Subcutaneous abdominal adipose tissue (tissue), 5 donors: ENCODE results near the gene NFASC.

Source experiments
- H3K27ac ChIP-seq: one replicate; pipeline ENCODE4 v1.7.0; 2013; ENCODE audit warnings: low read depth, mild to moderate bottlenecking, inconsistent platforms, low read length, moderate library complexity
- H3K27me3 ChIP-seq, 5 donors: one replicate each; pipeline ENCODE4 v1.7.0; 2013; ENCODE audit warnings: low read length in 5 of 5, inconsistent platforms in 1 of 5; ENCODE audit not compliant: control insufficient read depth in 5 of 5, insufficient read depth in 4 of 5
- H3K36me3 ChIP-seq, 5 donors: one replicate each; pipeline ENCODE4 v1.7.0; 2013; ENCODE audit warnings: low read length in 5 of 5; ENCODE audit not compliant: control insufficient read depth in 5 of 5, insufficient read depth in 5 of 5
- H3K4me1 ChIP-seq, 5 donors: one replicate each; pipeline ENCODE4 v1.7.0; 2013; ENCODE audit warnings: low read length in 5 of 5, mild to moderate bottlenecking in 3 of 5, moderate library complexity in 1 of 5; ENCODE audit not compliant: control insufficient read depth in 5 of 5, insufficient read depth in 5 of 5
- H3K4me3 ChIP-seq, 5 donors: one replicate each; pipeline ENCODE4 v1.7.0; 2013; ENCODE audit warnings: low read length in 5 of 5, low read depth in 1 of 5
- H3K9ac ChIP-seq, 5 donors: one replicate each; pipeline ENCODE4 v1.7.0; 2013; ENCODE audit warnings: low read length in 5 of 5, mild to moderate bottlenecking in 4 of 5, moderate library complexity in 3 of 5
- H3K9me3 ChIP-seq, 5 donors: one replicate each; pipeline ENCODE4 v1.7.0; 2013; ENCODE audit warnings: low read length in 5 of 5; ENCODE audit not compliant: control insufficient read depth in 5 of 5
- donor health status: healthy.
- donor health status: healthy.
- donor health status: healthy.
- donor health status: healthy.
- donor health status: healthy.

Gene NFASC

GRCh38 chr1:204961765-204962419, 91.2 kb downstream of the NFASC start:
- Histone ChIP-seq H3K36me3 (no peaks in the 10 kb centered on the region), H3K4me3 (no peak overlapping the region), H3K27me3 (peaks cover 0 to 10% (median under 1%) of the 10 kb centered on the region in 5 donors), H3K27ac (no peak overlapping the region), H3K9me3 (no peaks in the 10 kb centered on the region), H3K4me1 (peaks cover 0 to 15% (median 0%) of the 10 kb centered on the region in 5 donors), H3K9ac (no peak overlapping the region)

GRCh38 chr1:204962742-204963632, 92.3 kb downstream of the NFASC start:
- Histone ChIP-seq H3K36me3 (no peaks in the 10 kb centered on the region), H3K4me3 (no peak overlapping the region), H3K27me3 (peaks cover 4 to 20% (median 9%) of the 10 kb centered on the region in 5 donors), H3K4me1 (peaks cover 0 to 15% (median 0%) of the 10 kb centered on the region in 5 donors), H3K9ac (no peak overlapping the region), H3K9me3 (no peaks in the 10 kb centered on the region), H3K27ac (no peak overlapping the region)

GRCh38 chr1:204967451-204967850, 96.8 kb downstream of the NFASC start:
- Histone ChIP-seq H3K27me3 (peaks cover 12 to 39% (median 15%) of the 10 kb centered on the region in 5 donors), H3K9me3 (no peaks in the 10 kb centered on the region), H3K36me3 (no peaks in the 10 kb centered on the region), H3K4me3 (no peak overlapping the region), H3K4me1 (no peaks in the 10 kb centered on the region), H3K27ac (no peak overlapping the region), H3K9ac (no peak overlapping the region)

DNA sequence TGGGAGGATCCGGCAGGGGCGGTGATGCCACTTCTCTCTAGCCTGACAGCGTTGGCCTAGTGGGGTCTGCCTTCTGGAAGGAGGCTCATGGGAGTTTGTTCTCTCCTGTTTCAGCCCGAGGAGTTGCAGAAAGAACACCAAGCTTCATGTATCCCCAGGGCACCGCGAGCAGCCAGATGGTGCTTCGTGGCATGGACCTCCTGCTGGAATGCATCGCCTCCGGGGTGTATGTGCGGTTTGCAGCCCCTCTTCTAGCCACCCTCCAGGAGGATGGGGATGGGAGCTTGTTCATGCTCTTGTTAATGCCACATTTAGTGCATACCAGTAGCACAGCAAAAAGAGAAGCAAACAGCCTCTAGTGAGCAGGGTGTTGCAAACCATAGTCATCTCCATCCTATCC, 97.5 kb downstream of the NFASC start:
- Histone ChIP-seq H3K36me3 (no peaks in the 10 kb centered on the region), H3K27me3 (peaks cover 12 to 39% (median 15%) of the 10 kb centered on the region in 5 donors), H3K4me1 (no peaks in the 10 kb centered on the region), H3K9ac (no peak overlapping the region), H3K9me3 (no peaks in the 10 kb centered on the region), H3K4me3 (no peak overlapping the region), H3K27ac (no peak overlapping the region)

- Histone ChIP-seq H3K36me3 (no peaks in the 10 kb centered on the region), H3K4me3 (no peak overlapping the region), H3K27ac (no peak overlapping the region), H3K9me3 (no peaks in the 10 kb centered on the region), H3K4me1 (no peaks in the 10 kb centered on the region), H3K9ac (no peak overlapping the region), H3K27me3 (peaks cover 12 to 39% (median 16%) of the 10 kb centered on the region in 5 donors)
Observed at GRCh38 chr1:204968951-204969350, 98.3 kb downstream of the NFASC start.

DNA sequence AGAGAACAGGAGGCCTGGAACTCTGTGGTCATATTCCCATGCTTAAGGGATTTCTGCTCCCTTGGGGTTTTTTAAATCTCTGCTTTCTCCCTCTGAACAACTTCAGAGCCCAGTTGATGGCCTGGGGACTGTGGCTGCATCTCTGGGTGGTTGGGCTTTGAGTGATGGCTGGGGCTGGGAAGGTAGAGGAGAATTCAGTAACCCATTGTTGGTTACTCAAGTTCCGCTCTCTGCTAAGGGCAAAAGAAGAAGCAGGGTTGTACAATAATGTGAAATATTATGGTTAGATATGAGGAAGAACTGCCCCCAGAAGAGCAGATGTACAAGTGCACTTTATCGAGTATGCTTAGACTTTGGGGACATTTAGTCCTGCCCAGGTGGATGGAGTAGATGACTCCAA, 100.3 kb downstream of the NFASC start:
- no peaks in the 10 kb centered on the region for H3K9me3 ChIP-seq
- H3K9ac ChIP-seq: no peak overlapping the region
- peaks cover 15 to 40% (median 19%) of the 10 kb centered on the region in 5 donors for H3K27me3 ChIP-seq
- peaks cover 0 to 2% (median 0%) of the 10 kb centered on the region in 5 donors for H3K4me1 ChIP-seq
- H3K27ac ChIP-seq: no peak overlapping the region
- no peak overlapping the region for H3K4me3 ChIP-seq
- H3K36me3 ChIP-seq: no peaks in the 10 kb centered on the region

DNA sequence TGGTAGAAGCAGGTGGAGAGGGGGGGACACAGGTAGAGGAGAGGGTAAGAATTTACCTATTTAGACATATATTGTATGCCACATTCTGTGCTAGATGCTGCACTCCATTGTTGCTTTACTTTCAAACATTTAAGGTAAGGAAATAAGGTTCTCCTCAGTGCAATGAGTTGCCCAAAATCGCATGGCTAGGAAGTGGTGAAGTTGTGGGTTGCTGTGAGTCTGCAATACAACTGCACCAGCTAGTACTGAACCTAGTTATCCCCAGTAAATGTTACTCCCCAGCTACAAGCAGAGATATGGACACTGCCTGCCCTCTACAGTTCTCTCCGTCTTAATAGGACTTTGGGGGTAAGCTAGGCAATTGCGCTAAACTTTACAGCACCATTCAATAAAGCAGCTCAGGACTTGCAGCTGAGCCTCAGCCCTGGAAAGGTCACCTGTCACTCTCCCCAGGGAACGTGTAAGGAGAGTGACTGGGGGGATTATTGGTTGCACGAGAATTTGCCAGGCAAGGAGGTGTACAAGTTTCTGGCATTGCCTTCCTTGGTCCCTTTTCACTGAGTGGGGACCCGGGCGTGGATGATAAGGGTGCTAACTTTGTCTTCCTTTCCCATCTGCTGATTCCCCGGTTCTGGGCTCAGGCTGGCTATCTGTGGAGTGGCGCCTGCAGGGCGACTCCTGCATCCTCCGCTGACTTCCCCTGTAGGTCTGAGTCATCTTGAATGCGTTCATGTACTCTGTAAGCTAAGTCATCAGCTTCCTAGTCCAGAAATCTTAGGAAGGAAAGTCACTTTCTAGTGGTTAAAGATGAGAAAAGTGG, 101.1 kb downstream of the NFASC start:
- Histone ChIP-seq H3K27me3 (peaks cover 15 to 40% (median 19%) of the 10 kb centered on the region in 5 donors), H3K36me3 (no peaks in the 10 kb centered on the region), H3K4me3 (no peak overlapping the region), H3K9me3 (no peaks in the 10 kb centered on the region), H3K4me1 (peaks cover 0 to 2% (median 0%) of the 10 kb centered on the region in 5 donors), H3K9ac (no peak overlapping the region), H3K27ac (no peak overlapping the region)

GRCh38 chr1:204972426-204972825, 101.8 kb downstream of the NFASC start:
- Histone ChIP-seq H3K36me3 (no peaks in the 10 kb centered on the region), H3K27ac (no peak overlapping the region), H3K9me3 (no peaks in the 10 kb centered on the region)

GRCh38 chr1:204973449-204973848, 102.8 kb downstream of the NFASC start:
- H3K27ac ChIP-seq: no peak overlapping the region
- no peak overlapping the region for H3K4me3 ChIP-seq
- no peaks in the 10 kb centered on the region for H3K36me3 ChIP-seq
- H3K27me3 ChIP-seq: peaks cover 6 to 26% (median 12%) of the 10 kb centered on the region in 5 donors
- H3K9me3 ChIP-seq: no peaks in the 10 kb centered on the region
- no peak overlapping the region for H3K9ac ChIP-seq
- peaks cover 0 to 2% (median 0%) of the 10 kb centered on the region in 5 donors for H3K4me1 ChIP-seq

More at GRCh38 chr1:204972426-204972825, 101.8 kb downstream of the NFASC start:
- H3K4me1 ChIP-seq: peaks cover 0 to 2% (median 0%) of the 10 kb centered on the region in 5 donors
- peaks cover 12 to 34% (median 21%) of the 10 kb centered on the region in 5 donors for H3K27me3 ChIP-seq
- H3K9ac ChIP-seq: no peak overlapping the region
- H3K4me3 ChIP-seq: no peak overlapping the region
